OCI-LY1 (cell line): Measurements from ENCODE around the gene GSX1.
"Not testable (repeated sequence)": the region's sequence is repeated elsewhere in the genome, so short reads cannot be mapped to it uniquely, and the experiment has no call there.

Source experiments
- H2AFZ ChIP-seq: fragments of 200-600 bp; sonication (generic), shearing (Covaris generic); 2 replicates; pipeline ENCODE4 v1.6.0; 2014; ENCODE audit warnings: antibody characterized with exemption, mild to moderate bottlenecking, low read length
- H3F3A ChIP-seq: fragments of 200-600 bp; sonication (generic), shearing (Covaris generic); 2 replicates; pipeline ENCODE4 v1.6.0; 2014; ENCODE audit warnings: mild to moderate bottlenecking, antibody characterized with exemption, low read length, moderate library complexity; ENCODE audit not compliant: insufficient read depth
- H3K27ac ChIP-seq: fragments of 200-600 bp; sonication (generic); 2 replicates; pipeline ENCODE4 v1.5.1; 2014; ENCODE audit warnings: low read length, mixed run types, mild to moderate bottlenecking, low read depth; ENCODE audit not compliant: poor library complexity, severe bottlenecking
- H3K27me3 ChIP-seq: fragments of 200-600 bp; sonication (generic); 2 replicates; pipeline ENCODE4 v1.6.0; 2014; ENCODE audit warnings: antibody characterized with exemption, mild to moderate bottlenecking, low read length, moderate library complexity; ENCODE audit not compliant: insufficient read depth
- H3K36me3 ChIP-seq: fragments of 200-600 bp; sonication (generic); 2 replicates; pipeline ENCODE4 v1.6.1; 2014; ENCODE audit warnings: mild to moderate bottlenecking, antibody characterized with exemption, low read length, moderate library complexity, mixed read lengths; ENCODE audit not compliant: insufficient read depth
- H3K4me1 ChIP-seq: fragments of 200-600 bp; sonication (generic); 2 replicates; pipeline ENCODE4 v1.5.1; 2014; ENCODE audit warnings: mild to moderate bottlenecking, low read length, moderate library complexity; ENCODE audit not compliant: insufficient read depth, severe bottlenecking
- H3K4me2 ChIP-seq: fragments of 200-600 bp; sonication (generic), shearing (Covaris generic); 2 replicates; pipeline ENCODE4 v1.6.1; 2014; ENCODE audit warnings: low read length
- H3K4me3 ChIP-seq: fragments of 200-600 bp; sonication (generic); 2 replicates; pipeline ENCODE4 v1.5.1; 2014; ENCODE audit warnings: low read length, low read depth, mild to moderate bottlenecking, mixed read lengths; ENCODE audit not compliant: poor library complexity, severe bottlenecking
- H3K79me2 ChIP-seq: fragments of 200-600 bp; shearing (Covaris generic); 2 replicates; pipeline ENCODE4 v1.6.1; 2016; ENCODE audit warnings: mixed run types, low read length, mixed read lengths; ENCODE audit not compliant: insufficient read depth
- H3K9ac ChIP-seq: fragments of 200-600 bp; sonication (generic), shearing (Covaris generic); 2 replicates; pipeline ENCODE4 v1.6.1; 2014; ENCODE audit warnings: mild to moderate bottlenecking, low read length, mixed read lengths
- H3K9me2 ChIP-seq: fragments of 200-600 bp; sonication (generic), shearing (Covaris generic); 2 replicates; pipeline ENCODE4 v1.6.1; 2014; ENCODE audit warnings: low read depth, mild to moderate bottlenecking, low read length, mixed read lengths
- H3K9me3 ChIP-seq: fragments of 200-600 bp; shearing (Covaris generic); 2 replicates; pipeline ENCODE4 v1.6.1; 2014; ENCODE audit warnings: low read length, mixed read lengths
- H4K20me1 ChIP-seq: fragments of 200-600 bp; sonication (generic), shearing (Covaris generic); 2 replicates; pipeline ENCODE4 v1.6.0; 2016; ENCODE audit warnings: mild to moderate bottlenecking, low read length; ENCODE audit not compliant: insufficient read depth
- EZH2 ChIP-seq: fragments of 200-600 bp; sonication (generic), shearing (Covaris generic); IDR thresholded peaks from 2 replicates; pipeline ENCODE4 v1.8.0; 2017; ENCODE audit warnings: borderline replicate concordance, mixed run types, mild to moderate bottlenecking, antibody characterized with exemption, low read length, moderate library complexity, mixed read lengths
- TF ChIP-seq, protein P1 (sequence below): fragments of 200-600 bp; sonication (generic), shearing (Covaris generic); IDR thresholded peaks from 2 replicates; pipeline ENCODE4 v1.5.1; 2017; ENCODE audit warnings: mild to moderate bottlenecking, antibody characterized with exemption, low read length, moderate library complexity, mixed read lengths

Gene GSX1

GRCh38 chr13:27810461-27810860 is 18.2 kb downstream of the GSX1 start:
- Histone ChIP-seq H3K9me3 (no peaks in the 10 kb centered on the region), H3K27me3 (0 out of 2 replicates have a peak, but pooled peaks cover 3% of the 10 kb centered on the region), H3F3A (no peaks in the 10 kb centered on the region), H3K4me1 (no peaks in the 10 kb centered on the region), H3K79me2 (no peaks in the 10 kb centered on the region), H3K9me2 (no peaks in the 10 kb centered on the region), H2AFZ (no peak overlapping the region), H3K27ac (no peak overlapping the region), H4K20me1 (no peaks in the 10 kb centered on the region), H3K4me2 (no peak overlapping the region), H3K36me3 (no peaks in the 10 kb centered on the region), H3K9ac (no peak overlapping the region), H3K4me3 (no peak overlapping the region)
- no peak for TF ChIP-seq EZH2
- TF ChIP-seq, protein P1, sequence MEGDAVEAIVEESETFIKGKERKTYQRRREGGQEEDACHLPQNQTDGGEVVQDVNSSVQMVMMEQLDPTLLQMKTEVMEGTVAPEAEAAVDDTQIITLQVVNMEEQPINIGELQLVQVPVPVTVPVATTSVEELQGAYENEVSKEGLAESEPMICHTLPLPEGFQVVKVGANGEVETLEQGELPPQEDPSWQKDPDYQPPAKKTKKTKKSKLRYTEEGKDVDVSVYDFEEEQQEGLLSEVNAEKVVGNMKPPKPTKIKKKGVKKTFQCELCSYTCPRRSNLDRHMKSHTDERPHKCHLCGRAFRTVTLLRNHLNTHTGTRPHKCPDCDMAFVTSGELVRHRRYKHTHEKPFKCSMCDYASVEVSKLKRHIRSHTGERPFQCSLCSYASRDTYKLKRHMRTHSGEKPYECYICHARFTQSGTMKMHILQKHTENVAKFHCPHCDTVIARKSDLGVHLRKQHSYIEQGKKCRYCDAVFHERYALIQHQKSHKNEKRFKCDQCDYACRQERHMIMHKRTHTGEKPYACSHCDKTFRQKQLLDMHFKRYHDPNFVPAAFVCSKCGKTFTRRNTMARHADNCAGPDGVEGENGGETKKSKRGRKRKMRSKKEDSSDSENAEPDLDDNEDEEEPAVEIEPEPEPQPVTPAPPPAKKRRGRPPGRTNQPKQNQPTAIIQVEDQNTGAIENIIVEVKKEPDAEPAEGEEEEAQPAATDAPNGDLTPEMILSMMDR: no peak

DNA sequence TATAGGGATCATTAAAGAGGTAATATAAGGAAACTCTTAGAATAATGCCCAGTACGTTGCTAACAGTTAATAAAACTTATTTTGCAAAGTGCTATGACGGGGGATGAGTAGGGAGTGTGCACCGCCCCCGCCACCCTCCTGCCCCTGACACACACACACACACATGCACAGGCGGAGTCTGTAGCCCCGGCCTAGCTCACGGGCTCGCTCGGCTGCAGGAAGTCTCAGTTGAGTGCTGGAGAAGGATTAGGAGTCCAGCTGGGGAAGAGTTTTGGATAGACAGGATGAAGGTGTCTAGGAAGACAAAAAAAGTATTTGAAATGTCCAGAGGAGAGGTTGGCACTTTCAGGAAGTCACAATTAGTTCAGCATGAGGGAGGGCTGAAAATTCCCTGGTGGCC is 21.5 kb downstream of the GSX1 start:
- Histone ChIP-seq H3F3A (no peaks in the 10 kb centered on the region), H2AFZ (no peak overlapping the region), H3K4me2 (no peak overlapping the region), H3K9me3 (no peaks in the 10 kb centered on the region), H3K9ac (no peak overlapping the region), H3K4me1 (no peaks in the 10 kb centered on the region), H3K36me3 (no peaks in the 10 kb centered on the region), H3K9me2 (no peaks in the 10 kb centered on the region), H3K4me3 (no peak overlapping the region), H3K27me3 (0 out of 2 replicates have a peak, but pooled peaks cover 3% of the 10 kb centered on the region), H4K20me1 (no peaks in the 10 kb centered on the region), H3K79me2 (no peaks in the 10 kb centered on the region), H3K27ac (no peak overlapping the region)
- TF ChIP-seq, protein P1: no peak
- no peak for TF ChIP-seq EZH2

DNA sequence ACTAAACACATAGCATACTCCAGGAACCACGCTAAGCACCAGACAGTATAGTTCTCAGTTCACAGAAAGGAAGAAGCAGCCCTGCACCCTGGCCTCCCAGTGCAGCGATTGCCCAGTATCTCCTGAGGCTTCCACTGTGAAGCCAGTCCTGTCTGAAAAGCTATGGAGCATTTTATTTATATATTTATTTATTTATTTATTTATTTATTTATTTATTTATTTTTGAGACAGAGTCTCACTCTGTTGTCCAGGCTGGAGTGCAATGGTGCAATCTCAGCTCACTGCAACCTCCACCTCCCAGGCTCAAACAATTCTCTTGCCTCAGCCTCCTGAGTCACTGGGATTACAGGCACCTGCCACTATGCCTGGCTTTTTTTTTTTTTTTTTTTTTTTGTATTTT is 25.5 kb downstream of the GSX1 start:
- H3K79me2 ChIP-seq, H3K36me3 ChIP-seq, H3K4me1 ChIP-seq, H3F3A ChIP-seq, H3K4me3 ChIP-seq, H3K9me3 ChIP-seq, H3K9ac ChIP-seq, H3K9me2 ChIP-seq, H3K4me2 ChIP-seq, H3K27ac ChIP-seq, H2AFZ ChIP-seq, H3K27me3 ChIP-seq, H4K20me1 ChIP-seq: not testable (repeated sequence)
